HepG2 (cell line): ENCODE data around the gene NODAL. TPM values are rescaled to one million over a fixed set of nuclear protein-coding genes. Genes with fewer than 3 reads are reported as not detected.

ENCODE experiments used
- AGO2 ChIP-seq: fragments of 200-400 bp; formaldehyde crosslinking; optimal IDR thresholded peaks from 2 replicates; pipeline ENCODE3; 2017; ENCODE audit warnings: mild to moderate bottlenecking, low read depth, low read length, moderate library complexity
- GMEB2 ChIP-seq: IDR thresholded peaks from 2 replicates; pipeline ENCODE4 v1.6.1; 2016; ENCODE audit warnings: missing biosample characterization, missing genetic modification reagents, low read depth
- KDM5B ChIP-seq: sonication (generic); formaldehyde crosslinking; IDR thresholded peaks from 2 replicates; pipeline ENCODE4 v1.4.0; 2020; ENCODE audit warnings: missing genetic modification reagents, mild to moderate bottlenecking, borderline replicate concordance
- MAX ChIP-seq: IDR thresholded peaks from 2 replicates; pipeline ENCODE4 v1.6.1; 2012; ENCODE audit warnings: inconsistent platforms
- MED8 ChIP-seq: sonication (generic); formaldehyde crosslinking; IDR thresholded peaks from 2 replicates; pipeline ENCODE4 v1.8.1; 2023; ENCODE audit warnings: mild to moderate bottlenecking, missing genetic modification reagents; ENCODE audit not compliant: insufficient replicate concordance
- ZNF253 ChIP-seq: sonication (generic); formaldehyde crosslinking; IDR thresholded peaks from 2 replicates; pipeline ENCODE4 v1.8.0; 2022; ENCODE audit warnings: mild to moderate bottlenecking, missing genetic modification reagents, borderline replicate concordance
- ZNF512B ChIP-seq: sonication (generic); formaldehyde crosslinking; IDR thresholded peaks from 2 replicates; pipeline ENCODE4 v1.5.1; 2020; ENCODE audit warnings: missing genetic modification reagents, mild to moderate bottlenecking, borderline replicate concordance
- polyA plus RNA-seq, 8 experiments: library from polyadenylated mRNA; depleted of rRNA in 3 of 8; stranded (reverse) in 7 of 8; unstranded in 1 of 8; fragments of >200 nt; fragmentation: Illumina TruSeq in 4 of 8; extraction: Trizol in 4 of 8; gene quantifications; 2 replicates each; pipeline versions ENCODE4 v1.2.1 to v1.2.3, GENCODE V29; 2011 to 2016; ENCODE audit warnings: low read depth in 4 of 8, missing spikeins in 1 of 8, mixed read lengths in 1 of 8; ENCODE audit not compliant: insufficient read depth in 1 of 8
- total RNA-seq, 5 experiments: library from RNA; depleted of rRNA; stranded (reverse); fragments of >200 nt; fragmentation: Illumina TruSeq; extraction: Trizol; gene quantifications; 2 replicates each; pipeline ENCODE4 v1.2.3, GENCODE V29; 2016; ENCODE audit warnings: low read depth in 1 of 5
- TF ChIP-seq, protein P1 (sequence below): sonication (generic); formaldehyde crosslinking; IDR thresholded peaks from 2 replicates; pipeline ENCODE4 v1.4.0; 2020; ENCODE audit warnings: mild to moderate bottlenecking, missing genetic modification reagents
- TF ChIP-seq, protein P2 (sequence below): sonication (generic); formaldehyde crosslinking; IDR thresholded peaks from 2 replicates; pipeline ENCODE4 v1.4.0; 2020; ENCODE audit warnings: mild to moderate bottlenecking, low read depth, missing genetic modification reagents
- TF ChIP-seq, protein P3 (sequence below): sonication (generic); formaldehyde crosslinking; IDR thresholded peaks from 2 replicates; pipeline ENCODE4 v1.4.0; 2020; ENCODE audit warnings: missing genetic modification reagents

NODAL gene
- total and polyA plus RNA-seq, 2 of the 13 experiments (the other 11 are each of a cell fraction or from before 2014, with no cell fraction given) = not detected

GRCh38 chr10:70404036-70404786, 37.3 kb downstream of the NODAL start, which contains the start of gene EIF4EBP2 (continued):
- TF ChIP-seq, protein P1, sequence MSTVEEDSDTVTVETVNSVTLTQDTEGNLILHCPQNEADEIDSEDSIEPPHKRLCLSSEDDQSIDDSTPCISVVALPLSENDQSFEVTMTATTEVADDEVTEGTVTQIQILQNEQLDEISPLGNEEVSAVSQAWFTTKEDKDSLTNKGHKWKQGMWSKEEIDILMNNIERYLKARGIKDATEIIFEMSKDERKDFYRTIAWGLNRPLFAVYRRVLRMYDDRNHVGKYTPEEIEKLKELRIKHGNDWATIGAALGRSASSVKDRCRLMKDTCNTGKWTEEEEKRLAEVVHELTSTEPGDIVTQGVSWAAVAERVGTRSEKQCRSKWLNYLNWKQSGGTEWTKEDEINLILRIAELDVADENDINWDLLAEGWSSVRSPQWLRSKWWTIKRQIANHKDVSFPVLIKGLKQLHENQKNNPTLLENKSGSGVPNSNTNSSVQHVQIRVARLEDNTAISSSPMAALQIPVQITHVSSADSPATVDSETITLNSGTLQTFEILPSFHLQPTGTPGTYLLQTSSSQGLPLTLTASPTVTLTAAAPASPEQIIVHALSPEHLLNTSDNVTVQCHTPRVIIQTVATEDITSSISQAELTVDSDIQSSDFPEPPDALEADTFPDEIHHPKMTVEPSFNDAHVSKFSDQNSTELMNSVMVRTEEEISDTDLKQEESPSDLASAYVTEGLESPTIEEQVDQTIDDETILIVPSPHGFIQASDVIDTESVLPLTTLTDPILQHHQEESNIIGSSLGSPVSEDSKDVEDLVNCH (CRISPR knock-in tag) = no peak
- peak; percentile 88 for TF ChIP-seq AGO2
- TF ChIP-seq, protein P2, sequence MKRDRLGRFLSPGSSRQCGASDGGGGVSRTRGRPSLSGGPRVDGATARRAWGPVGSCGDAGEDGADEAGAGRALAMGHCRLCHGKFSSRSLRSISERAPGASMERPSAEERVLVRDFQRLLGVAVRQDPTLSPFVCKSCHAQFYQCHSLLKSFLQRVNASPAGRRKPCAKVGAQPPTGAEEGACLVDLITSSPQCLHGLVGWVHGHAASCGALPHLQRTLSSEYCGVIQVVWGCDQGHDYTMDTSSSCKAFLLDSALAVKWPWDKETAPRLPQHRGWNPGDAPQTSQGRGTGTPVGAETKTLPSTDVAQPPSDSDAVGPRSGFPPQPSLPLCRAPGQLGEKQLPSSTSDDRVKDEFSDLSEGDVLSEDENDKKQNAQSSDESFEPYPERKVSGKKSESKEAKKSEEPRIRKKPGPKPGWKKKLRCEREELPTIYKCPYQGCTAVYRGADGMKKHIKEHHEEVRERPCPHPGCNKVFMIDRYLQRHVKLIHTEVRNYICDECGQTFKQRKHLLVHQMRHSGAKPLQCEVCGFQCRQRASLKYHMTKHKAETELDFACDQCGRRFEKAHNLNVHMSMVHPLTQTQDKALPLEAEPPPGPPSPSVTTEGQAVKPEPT (CRISPR knock-in tag) = 0 out of 2 replicates have a peak, but pooled peaks have one; percentile 36
- TF ChIP-seq, protein P3, sequence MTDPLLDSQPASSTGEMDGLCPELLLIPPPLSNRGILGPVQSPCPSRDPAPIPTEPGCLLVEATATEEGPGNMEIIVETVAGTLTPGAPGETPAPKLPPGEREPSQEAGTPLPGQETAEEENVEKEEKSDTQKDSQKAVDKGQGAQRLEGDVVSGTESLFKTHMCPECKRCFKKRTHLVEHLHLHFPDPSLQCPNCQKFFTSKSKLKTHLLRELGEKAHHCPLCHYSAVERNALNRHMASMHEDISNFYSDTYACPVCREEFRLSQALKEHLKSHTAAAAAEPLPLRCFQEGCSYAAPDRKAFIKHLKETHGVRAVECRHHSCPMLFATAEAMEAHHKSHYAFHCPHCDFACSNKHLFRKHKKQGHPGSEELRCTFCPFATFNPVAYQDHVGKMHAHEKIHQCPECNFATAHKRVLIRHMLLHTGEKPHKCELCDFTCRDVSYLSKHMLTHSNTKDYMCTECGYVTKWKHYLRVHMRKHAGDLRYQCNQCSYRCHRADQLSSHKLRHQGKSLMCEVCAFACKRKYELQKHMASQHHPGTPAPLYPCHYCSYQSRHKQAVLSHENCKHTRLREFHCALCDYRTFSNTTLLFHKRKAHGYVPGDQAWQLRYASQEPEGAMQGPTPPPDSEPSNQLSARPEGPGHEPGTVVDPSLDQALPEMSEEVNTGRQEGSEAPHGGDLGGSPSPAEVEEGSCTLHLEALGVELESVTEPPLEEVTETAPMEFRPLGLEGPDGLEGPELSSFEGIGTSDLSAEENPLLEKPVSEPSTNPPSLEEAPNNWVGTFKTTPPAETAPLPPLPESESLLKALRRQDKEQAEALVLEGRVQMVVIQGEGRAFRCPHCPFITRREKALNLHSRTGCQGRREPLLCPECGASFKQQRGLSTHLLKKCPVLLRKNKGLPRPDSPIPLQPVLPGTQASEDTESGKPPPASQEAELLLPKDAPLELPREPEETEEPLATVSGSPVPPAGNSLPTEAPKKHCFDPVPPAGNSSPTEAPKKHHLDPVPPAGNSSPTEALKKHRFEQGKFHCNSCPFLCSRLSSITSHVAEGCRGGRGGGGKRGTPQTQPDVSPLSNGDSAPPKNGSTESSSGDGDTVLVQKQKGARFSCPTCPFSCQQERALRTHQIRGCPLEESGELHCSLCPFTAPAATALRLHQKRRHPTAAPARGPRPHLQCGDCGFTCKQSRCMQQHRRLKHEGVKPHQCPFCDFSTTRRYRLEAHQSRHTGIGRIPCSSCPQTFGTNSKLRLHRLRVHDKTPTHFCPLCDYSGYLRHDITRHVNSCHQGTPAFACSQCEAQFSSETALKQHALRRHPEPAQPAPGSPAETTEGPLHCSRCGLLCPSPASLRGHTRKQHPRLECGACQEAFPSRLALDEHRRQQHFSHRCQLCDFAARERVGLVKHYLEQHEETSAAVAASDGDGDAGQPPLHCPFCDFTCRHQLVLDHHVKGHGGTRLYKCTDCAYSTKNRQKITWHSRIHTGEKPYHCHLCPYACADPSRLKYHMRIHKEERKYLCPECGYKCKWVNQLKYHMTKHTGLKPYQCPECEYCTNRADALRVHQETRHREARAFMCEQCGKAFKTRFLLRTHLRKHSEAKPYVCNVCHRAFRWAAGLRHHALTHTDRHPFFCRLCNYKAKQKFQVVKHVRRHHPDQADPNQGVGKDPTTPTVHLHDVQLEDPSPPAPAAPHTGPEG (CRISPR knock-in tag) = peak; percentile 41; the same call in 1 of the 2 replicates
- peak; percentile 92 for TF ChIP-seq MAX
- no peak; the same call in 1 of the 2 replicates for TF ChIP-seq ZNF253 (CRISPR knock-in tag)
- TF ChIP-seq KDM5B (CRISPR knock-in tag) = peak; percentile 67; the same call in 1 of the 2 replicates
- no peak for TF ChIP-seq ZNF512B (CRISPR knock-in tag)
- no peak for TF ChIP-seq GMEB2 (CRISPR knock-in tag)
- TF ChIP-seq MED8 (CRISPR knock-in tag) = peak; percentile 91
